Kidney tubule cell (primary cell): ENCODE data around the gene MUC5B.
"Not testable (repeated sequence)": the region's sequence is repeated elsewhere in the genome, so short reads cannot be mapped to it uniquely, and the experiment has no call there.

Source experiments
- DNase-seq: peaks from one replicate; pipeline ENCODE4 v3.0.0-alpha.2; 2018; ENCODE audit warnings: low spot score

The MUC5B gene

GRCh38 chr11:1232883-1233321 is 10.0 kb downstream of the MUC5B start:
- no peak for DNase-seq

GRCh38 chr11:1233351-1234053 is 10.6 kb downstream of the MUC5B start:
- no peak for DNase-seq

GRCh38 chr11:1234054-1234720 is 11.3 kb downstream of the MUC5B start:
- DNase-seq: no peak

DNA sequence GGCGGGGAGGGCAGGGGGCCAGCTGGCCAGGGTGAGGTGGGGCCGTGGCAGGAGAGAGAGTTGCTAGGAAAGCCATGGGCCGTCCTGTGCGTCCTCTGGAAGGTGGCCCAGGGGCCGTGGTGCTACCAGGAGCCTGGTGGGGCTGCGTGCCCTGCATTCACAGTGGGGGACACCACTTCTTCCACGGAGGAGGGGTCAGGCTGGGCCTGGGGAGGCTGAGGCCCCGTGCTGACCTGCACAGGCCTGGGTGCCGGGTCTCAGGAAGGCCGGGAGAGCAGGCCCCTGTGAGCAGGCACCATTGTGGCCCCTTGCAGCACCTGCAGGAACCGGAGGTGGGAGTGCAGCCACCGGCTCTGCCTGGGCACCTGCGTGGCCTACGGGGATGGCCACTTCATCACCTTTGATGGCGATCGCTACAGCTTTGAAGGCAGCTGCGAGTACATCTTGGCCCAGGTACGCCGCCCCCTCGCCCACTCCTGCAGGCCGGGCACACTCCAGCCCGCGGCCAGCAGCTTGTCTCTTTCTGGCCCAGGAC is 12.0 kb downstream of the MUC5B start:
- DNase-seq: no peak

- no peak for DNase-seq
Observed at GRCh38 chr11:1235306-1235900, 12.5 kb downstream of the MUC5B start.

DNA sequence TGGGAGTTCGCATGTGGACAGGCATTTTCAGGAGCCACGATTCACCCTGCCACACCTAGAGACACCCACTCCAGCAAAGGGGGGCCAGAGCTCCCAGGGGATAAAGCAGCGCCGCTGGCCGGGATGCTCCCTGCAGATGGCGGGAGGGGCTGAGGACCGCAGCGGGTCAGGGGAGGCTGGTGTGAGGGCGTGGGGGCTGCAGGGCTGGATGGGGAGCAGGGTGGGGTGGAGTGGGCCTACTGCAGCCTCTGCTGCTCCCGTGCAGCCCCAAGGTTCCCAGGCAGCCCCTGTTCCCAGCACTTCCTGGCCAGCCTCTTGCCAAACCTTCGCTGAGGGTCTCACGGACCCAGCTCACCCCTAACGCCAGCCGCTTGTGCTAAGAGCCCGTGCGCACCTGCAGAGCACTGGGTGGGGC is 13.0 kb downstream of the MUC5B start:
- DNase-seq: no peak

- no peak for DNase-seq
Observed at GRCh38 chr11:1236316-1237127, 13.7 kb downstream of the MUC5B start.

DNA sequence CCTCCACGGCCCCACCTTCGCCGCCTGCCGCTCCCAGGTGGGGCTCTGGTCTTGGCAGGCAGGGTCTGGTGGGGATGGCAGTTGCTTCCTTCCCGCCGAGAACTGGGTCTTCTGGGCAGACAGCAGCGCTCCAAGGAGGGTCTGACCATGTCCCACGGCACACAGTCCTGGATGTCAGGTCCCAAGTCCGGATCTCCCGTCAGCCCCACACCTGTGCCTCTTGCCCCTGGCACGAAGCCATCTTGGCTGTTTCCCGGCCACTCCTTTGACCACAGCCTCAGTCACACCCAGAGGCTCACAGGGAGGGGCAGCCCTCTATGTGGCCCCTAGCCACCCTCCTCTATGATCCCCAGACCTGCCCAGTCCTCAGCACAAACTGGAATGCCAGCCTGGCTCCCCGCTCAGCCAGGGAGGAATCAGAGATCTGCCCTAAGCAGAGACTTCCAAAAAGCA is 14.3 kb downstream of the MUC5B start:
- no peak for DNase-seq

DNA sequence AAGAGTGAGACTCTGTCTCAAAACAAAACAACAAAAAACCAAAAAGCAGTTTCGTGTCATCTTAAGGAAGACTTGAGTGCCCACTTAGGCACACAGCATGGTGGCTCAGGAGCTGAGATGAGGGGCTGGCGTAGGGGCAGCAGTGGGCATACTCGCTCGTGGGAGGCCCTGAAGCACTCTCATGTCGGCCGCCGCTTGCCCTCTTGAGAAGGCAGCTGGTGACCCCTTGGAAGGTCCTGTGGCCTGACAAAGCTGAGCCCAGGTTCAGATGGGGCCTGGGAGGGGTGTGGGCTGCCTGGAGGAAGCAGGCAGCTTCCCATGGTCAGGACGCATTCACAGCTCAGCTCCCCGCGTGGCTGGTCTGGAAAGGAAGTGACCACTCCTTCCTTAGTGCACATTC is 15.0 kb downstream of the MUC5B start:
- DNase-seq: no peak

- peak; percentile 30 for DNase-seq
Observed at GRCh38 chr11:1238767-1239595, 16.1 kb downstream of the MUC5B start.

GRCh38 chr11:1239596-1240205 is 16.8 kb downstream of the MUC5B start:
- DNase-seq: no peak

DNA sequence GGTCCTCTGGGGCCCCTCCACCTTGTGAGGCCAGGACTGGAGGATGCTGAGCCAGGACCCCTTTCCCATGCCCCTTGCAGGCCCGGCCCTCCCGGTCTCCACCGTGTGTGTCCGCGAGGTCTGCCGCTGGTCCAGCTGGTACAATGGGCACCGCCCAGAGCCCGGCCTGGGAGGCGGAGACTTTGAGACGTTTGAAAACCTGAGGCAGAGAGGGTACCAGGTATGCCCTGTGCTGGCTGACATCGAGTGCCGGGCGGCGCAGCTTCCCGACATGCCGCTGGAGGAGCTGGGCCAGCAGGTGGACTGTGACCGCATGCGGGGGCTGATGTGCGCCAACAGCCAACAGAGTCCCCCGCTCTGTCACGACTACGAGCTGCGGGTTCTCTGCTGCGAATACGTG is 17.9 kb downstream of the MUC5B start:
- no peak for DNase-seq

DNA sequence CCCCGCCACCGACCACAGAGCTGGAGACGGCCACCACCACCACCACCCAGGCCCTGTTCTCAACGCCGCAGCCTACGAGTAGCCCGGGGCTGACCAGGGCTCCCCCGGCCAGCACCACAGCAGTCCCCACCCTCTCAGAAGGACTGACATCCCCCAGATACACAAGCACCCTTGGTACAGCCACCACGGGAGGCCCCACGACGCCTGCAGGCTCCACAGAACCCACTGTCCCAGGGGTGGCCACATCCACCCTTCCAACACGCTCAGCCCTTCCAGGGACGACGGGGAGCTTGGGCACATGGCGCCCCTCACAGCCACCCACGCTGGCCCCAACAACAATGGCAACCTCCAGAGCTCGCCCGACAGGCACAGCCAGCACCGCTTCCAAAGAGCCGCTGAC is 18.8 kb downstream of the MUC5B start:
- DNase-seq: no peak

- no peak for DNase-seq
Observed at GRCh38 chr11:1242289-1242688, 19.4 kb downstream of the MUC5B start.

DNA sequence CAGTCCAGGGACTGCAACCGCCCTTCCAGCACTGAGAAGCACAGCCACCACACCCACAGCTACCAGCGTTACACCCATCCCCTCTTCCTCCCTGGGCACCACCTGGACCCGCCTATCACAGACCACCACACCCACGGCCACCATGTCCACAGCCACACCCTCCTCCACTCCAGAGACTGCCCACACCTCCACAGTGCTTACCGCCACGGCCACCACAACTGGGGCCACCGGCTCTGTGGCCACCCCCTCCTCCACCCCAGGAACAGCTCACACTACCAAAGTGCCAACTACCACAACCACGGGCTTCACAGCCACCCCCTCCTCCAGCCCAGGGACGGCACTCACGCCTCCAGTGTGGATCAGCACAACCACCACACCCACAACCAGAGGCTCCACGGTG is 19.9 kb downstream of the MUC5B start:
- DNase-seq: not testable (repeated sequence)

DNA sequence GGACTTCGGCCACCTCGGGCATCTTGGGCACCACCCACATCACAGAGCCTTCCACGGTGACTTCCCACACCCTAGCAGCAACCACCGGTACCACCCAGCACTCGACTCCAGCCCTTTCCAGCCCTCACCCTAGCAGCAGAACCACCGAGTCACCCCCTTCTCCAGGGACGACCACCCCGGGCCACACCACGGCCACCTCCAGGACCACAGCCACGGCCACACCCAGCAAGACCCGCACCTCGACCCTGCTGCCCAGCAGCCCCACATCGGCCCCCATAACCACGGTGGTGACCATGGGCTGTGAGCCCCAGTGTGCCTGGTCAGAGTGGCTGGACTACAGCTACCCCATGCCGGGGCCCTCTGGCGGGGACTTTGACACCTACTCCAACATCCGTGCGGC is 20.7 kb downstream of the MUC5B start:
- DNase-seq: not testable (repeated sequence)

GRCh38 chr11:1244557-1244956 is 21.7 kb downstream of the MUC5B start:
- DNase-seq: not testable (repeated sequence)

- not testable (repeated sequence) for DNase-seq
Observed at GRCh38 chr11:1245717-1246116, 22.9 kb downstream of the MUC5B start.

DNA sequence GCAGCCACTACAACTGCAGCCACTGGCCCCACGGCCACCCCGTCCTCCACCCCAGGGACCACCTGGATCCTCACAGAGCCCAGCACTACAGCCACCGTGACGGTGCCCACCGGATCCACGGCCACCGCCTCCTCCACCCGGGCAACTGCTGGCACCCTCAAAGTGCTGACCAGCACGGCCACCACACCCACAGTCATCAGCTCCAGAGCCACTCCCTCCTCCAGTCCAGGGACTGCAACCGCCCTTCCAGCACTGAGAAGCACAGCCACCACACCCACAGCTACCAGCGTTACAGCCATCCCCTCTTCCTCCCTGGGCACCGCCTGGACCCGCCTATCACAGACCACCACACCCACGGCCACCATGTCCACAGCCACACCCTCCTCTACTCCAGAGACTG is 23.4 kb downstream of the MUC5B start:
- DNase-seq: not testable (repeated sequence)

- not testable (repeated sequence) for DNase-seq
Observed at GRCh38 chr11:1247026-1247425, 24.2 kb downstream of the MUC5B start.

DNA sequence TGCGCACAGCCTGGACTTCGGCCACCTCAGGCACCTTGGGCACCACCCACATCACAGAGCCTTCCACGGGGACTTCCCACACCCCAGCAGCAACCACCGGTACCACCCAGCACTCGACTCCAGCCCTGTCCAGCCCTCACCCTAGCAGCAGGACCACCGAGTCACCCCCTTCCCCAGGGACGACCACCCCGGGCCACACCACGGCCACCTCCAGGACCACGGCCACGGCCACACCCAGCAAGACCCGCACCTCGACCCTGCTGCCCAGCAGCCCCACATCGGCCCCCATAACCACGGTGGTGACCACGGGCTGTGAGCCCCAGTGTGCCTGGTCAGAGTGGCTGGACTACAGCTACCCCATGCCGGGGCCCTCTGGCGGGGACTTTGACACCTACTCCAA is 26.1 kb downstream of the MUC5B start:
- DNase-seq: not testable (repeated sequence)
